GM12873 (cell line): ENCODE results near the gene PTGS1.

ENCODE experiments used
- CTCF ChIP-seq: IDR thresholded peaks from 2 replicates; pipeline ENCODE4 v1.5.1; 2012; ENCODE audit warnings: low read depth, mild to moderate bottlenecking, moderate library complexity, low read length, control low read depth; ENCODE audit not compliant: insufficient read depth; ENCODE audit errors: missing control alignments

The PTGS1 gene

GRCh38 chr9:122360891-122361290 lies 9.9 kb upstream of the PTGS1 start:
- no peak for TF ChIP-seq CTCF

- no peak for TF ChIP-seq CTCF
These were observed 6.6 kb upstream of the PTGS1 start for GRCh38 chr9:122364117-122364782.

GRCh38 chr9:122364783-122365150 lies 6.1 kb upstream of the PTGS1 start:
- no peak for TF ChIP-seq CTCF

- TF ChIP-seq CTCF, result no peak
These were observed 4.7 kb upstream of the PTGS1 start for GRCh38 chr9:122366074-122366660.

GRCh38 chr9:122367065-122367464 lies 3.8 kb upstream of the PTGS1 start:
- TF ChIP-seq CTCF, result no peak

- TF ChIP-seq CTCF, result no peak
These were observed 2.9 kb upstream of the PTGS1 start for GRCh38 chr9:122367774-122368460.

- no peak for TF ChIP-seq CTCF
These were observed 2.2 kb upstream of the PTGS1 start for GRCh38 chr9:122368642-122369041.
